DMS53 treated with DMSO at 0.1 percent for 48 hours (cell line): Measurements from ENCODE around the gene AP4B1.
"Not testable (repeated sequence)": the region's sequence is repeated elsewhere in the genome, so short reads cannot be mapped to it uniquely, and the experiment has no call there.

Experiments
- DNase-seq: peaks from one replicate; lab custom pipeline; 2025; ENCODE audit not compliant: unreplicated experiment; lab: John Stamatoyannopoulos, UW

AP4B1 gene

GRCh38 chr1:113858982-113859381 is 45.6 kb downstream of the AP4B1 start:
- no peak for DNase-seq

- DNase-seq: no peak
These were observed 46.2 kb downstream of the AP4B1 start for GRCh38 chr1:113858418-113858817.

- DNase-seq: no peak
These were observed 46.8 kb downstream of the AP4B1 start for GRCh38 chr1:113857776-113858175.

- DNase-seq: no peak
These were observed 48.2 kb downstream of the AP4B1 start for GRCh38 chr1:113856401-113856790.

- no peak for DNase-seq
These were observed 48.8 kb downstream of the AP4B1 start for GRCh38 chr1:113855630-113856400.

GRCh38 chr1:113854234-113854633 is 50.4 kb downstream of the AP4B1 start:
- no peak for DNase-seq

- not testable (repeated sequence) for DNase-seq
These were observed 51.9 kb downstream of the AP4B1 start for GRCh38 chr1:113852694-113853093.

- DNase-seq: no peak
These were observed 54.3 kb downstream of the AP4B1 start for GRCh38 chr1:113850127-113850796.

- no peak for DNase-seq
These were observed 55.5 kb downstream of the AP4B1 start for GRCh38 chr1:113849072-113849471.

- no peak for DNase-seq
These were observed 58.1 kb downstream of the AP4B1 start for GRCh38 chr1:113846391-113847035.
